OCI-LY3 (cell line): ENCODE results near the gene PLS1.

ENCODE experiments used
- H2AFZ ChIP-seq: fragments of 200-600, 300-600 bp; shearing (Covaris generic); 2 replicates; pipeline ENCODE4 v1.6.0; 2014; ENCODE audit warnings: antibody characterized with exemption, low read depth, low read length
- H3K27ac ChIP-seq: fragments of 200-600, 300-600 bp; sonication (generic); 2 replicates; pipeline ENCODE4 v1.5.1; 2014; ENCODE audit warnings: mild to moderate bottlenecking, low read length, moderate library complexity, mixed read lengths
- H3K27me3 ChIP-seq: fragments of 200-600, 300-600 bp; sonication (generic); 2 replicates; pipeline ENCODE4 v1.6.1; 2014; ENCODE audit warnings: low read depth, low read length, mixed read lengths
- H3K36me3 ChIP-seq: fragments of 200-600, 300-600 bp; sonication (generic); replicated peaks from 2 replicates; pipeline ENCODE3; 2014; ENCODE audit warnings: low read depth, low read length, mixed read lengths
- H3K4me1 ChIP-seq: fragments of 300-600, 200-600 bp; sonication (generic); 2 replicates; pipeline ENCODE4 v1.6.1; 2014; ENCODE audit warnings: low read length, mixed read lengths
- H3K4me2 ChIP-seq: fragments of 200-600, 300-600 bp; sonication (generic); 2 replicates; pipeline ENCODE4 v1.6.1; 2014; ENCODE audit warnings: low read length, mixed read lengths
- H3K4me3 ChIP-seq: fragments of 300-600, 200-600 bp; sonication (generic); 2 replicates; pipeline ENCODE4 v1.5.1; 2014; ENCODE audit warnings: antibody characterized with exemption, mild to moderate bottlenecking, low read length, moderate library complexity
- H3K79me2 ChIP-seq: fragments of 300-600, 200-600 bp; shearing (Covaris generic); 2 replicates; pipeline ENCODE4 v1.6.1; 2014; ENCODE audit warnings: mild to moderate bottlenecking, low read length, mixed read lengths
- H3K9ac ChIP-seq: fragments of 300-600, 200-600 bp; shearing (Covaris generic); 2 replicates; pipeline ENCODE4 v1.6.0; 2014; ENCODE audit warnings: mild to moderate bottlenecking, low read length, moderate library complexity
- H3K9me3 ChIP-seq: fragments of 200-600, 300-600 bp; shearing (Covaris generic); 2 replicates; pipeline ENCODE4 v1.6.1; 2014; ENCODE audit warnings: low read length, mixed read lengths; ENCODE audit not compliant: insufficient read depth
- H4K20me1 ChIP-seq: fragments of 200-600, 300-600 bp; sonication (generic); 2 replicates; pipeline ENCODE4 v1.6.1; 2016; ENCODE audit warnings: low read length, mixed read lengths; ENCODE audit not compliant: insufficient read depth
- CTCF ChIP-seq: fragments of 200-600, 300-600 bp; sonication (generic); IDR thresholded peaks from 2 replicates; pipeline ENCODE4 v1.5.1; 2014; ENCODE audit warnings: antibody characterized with exemption, low read length, low read depth
- EZH2phosphoT487 ChIP-seq: fragments of 200-600 bp; shearing (Covaris generic); IDR thresholded peaks from 2 replicates; pipeline ENCODE4 v1.6.1; 2018; ENCODE audit warnings: antibody characterized with exemption, mixed run types, low read depth

Gene PLS1

GRCh38 chr3:142638291-142638690, 42.1 kb downstream of the PLS1 start:
- no peak for TF ChIP-seq EZH2phosphoT487
- TF ChIP-seq CTCF: no peak
- H3K4me1 ChIP-seq: no peaks in the 10 kb centered on the region
- H3K4me2 ChIP-seq: no peak overlapping the region
- H3K27me3 ChIP-seq: no peaks in the 10 kb centered on the region
- no peaks in the 10 kb centered on the region for H3K36me3 ChIP-seq
- no peaks in the 10 kb centered on the region for H3K9me3 ChIP-seq
- no peaks in the 10 kb centered on the region for H3K79me2 ChIP-seq
- no peak overlapping the region for H3K27ac ChIP-seq
- H2AFZ ChIP-seq: no peak overlapping the region
- no peak overlapping the region for H3K9ac ChIP-seq
- no peak overlapping the region for H3K4me3 ChIP-seq
- H4K20me1 ChIP-seq: no peaks in the 10 kb centered on the region

- Histone ChIP-seq H2AFZ (no peak overlapping the region), H3K36me3 (no peaks in the 10 kb centered on the region), H3K27me3 (no peaks in the 10 kb centered on the region), H3K27ac (no peak overlapping the region), H3K9me3 (no peaks in the 10 kb centered on the region), H3K4me1 (no peaks in the 10 kb centered on the region), H3K79me2 (no peaks in the 10 kb centered on the region), H3K4me2 (no peak overlapping the region), H3K4me3 (no peak overlapping the region), H4K20me1 (no peaks in the 10 kb centered on the region), H3K9ac (no peak overlapping the region)
- no peak for TF ChIP-seq EZH2phosphoT487
- no peak for TF ChIP-seq CTCF
Measured at GRCh38 chr3:142641504-142641903, 45.3 kb downstream of the PLS1 start.

- Histone ChIP-seq H3K9me3 (no peaks in the 10 kb centered on the region), H4K20me1 (no peaks in the 10 kb centered on the region), H3K4me3 (no peak overlapping the region), H3K4me1 (no peaks in the 10 kb centered on the region), H3K27ac (no peak overlapping the region), H2AFZ (no peak overlapping the region), H3K27me3 (no peaks in the 10 kb centered on the region), H3K4me2 (no peak overlapping the region), H3K9ac (no peak overlapping the region), H3K36me3 (no peaks in the 10 kb centered on the region), H3K79me2 (no peaks in the 10 kb centered on the region)
- TF ChIP-seq CTCF (no peak), EZH2phosphoT487 (no peak)
Measured at GRCh38 chr3:142642956-142643355, 46.8 kb downstream of the PLS1 start.

- Histone ChIP-seq H3K4me1 (peaks cover under 1% of the 10 kb centered on the region; the same call in 1 of the 2 replicates), H3K4me3 (no peak overlapping the region), H2AFZ (no peak overlapping the region), H3K36me3 (no peaks in the 10 kb centered on the region), H3K9me3 (no peaks in the 10 kb centered on the region), H3K79me2 (no peaks in the 10 kb centered on the region), H3K9ac (no peak overlapping the region), H3K4me2 (no peak overlapping the region), H3K27ac (no peak overlapping the region), H3K27me3 (no peaks in the 10 kb centered on the region), H4K20me1 (no peaks in the 10 kb centered on the region)
- no peak for TF ChIP-seq CTCF
- TF ChIP-seq EZH2phosphoT487: no peak
Measured at GRCh38 chr3:142644502-142644901, 48.3 kb downstream of the PLS1 start.
